ENCODE measurements around the gene KLK3. TPM values are rescaled to one million over a fixed set of nuclear protein-coding genes. Genes with fewer than 3 reads are reported as not detected.
"Not testable (repeated sequence)": the region's sequence is repeated elsewhere in the genome, so short reads cannot be mapped to it uniquely, and the experiment has no call there.

KLK3 gene
- total and polyA plus RNA-seq, 2 of the 4 experiments (the other 2 are of a cell fraction), result not detected

- Histone ChIP-seq H3K18ac (ENCODE audit: low read depth, low read length) (no peak overlapping the region), H2AK9ac (replicated peaks; ENCODE audit: low read depth, low read length, poor library complexity) (no peak overlapping the region), H2BK120ac (ENCODE audit: low read depth, low read length) (no peak overlapping the region), H3K9ac (ENCODE audit: low read depth, low read length) (no peak overlapping the region), H2AFZ (replicated peaks; ENCODE audit: low read length, poor library complexity) (no peak overlapping the region), H3K36me3 (ENCODE audit: control insufficient read depth, insufficient read depth, low read length) (no peaks in the 10 kb centered on the region), H3K79me1 (ENCODE audit: low read depth in 1 of 2, low read length in 2 of 2) (peaks cover 0 to under 1% of the 10 kb centered on the region in 2 experiments; a peak in 1 of 4 replicates), H3K23ac (ENCODE audit: low read depth, low read length) (no peak overlapping the region), H3K4ac (ENCODE audit: low read depth, low read length) (no peak overlapping the region), H2BK20ac (ENCODE audit: low read depth, low read length) (no peak overlapping the region), H2BK15ac (ENCODE audit: low read depth, low read length) (no peak overlapping the region), H4K5ac (ENCODE audit: low read depth, low read length) (no peak overlapping the region), H3K4me3 (ENCODE audit: insufficient read depth, low read depth, low read length) (no peak overlapping the region), H3K4me1 (ENCODE audit: control insufficient read depth, insufficient read depth, low read length) (no peaks in the 10 kb centered on the region), H3K4me2 (ENCODE audit: low read depth, low read length) (no peak overlapping the region), H3K9me3 (ENCODE audit: control insufficient read depth, insufficient read depth, low read length) (no peaks in the 10 kb centered on the region), H3K56ac (ENCODE audit: extremely low read depth, insufficient read depth, low read length) (no peak overlapping the region), H4K20me1 (ENCODE audit: insufficient read depth, low read length) (peaks cover 3% of the 10 kb centered on the region; the same call in 1 of the 2 replicates), H3K27me3 (ENCODE audit: control insufficient read depth, insufficient read depth, low read length) (peaks cover 4% of the 10 kb centered on the region; the same call in 1 of the 2 replicates), H3K9me1 (ENCODE audit: insufficient read depth, low read length) (no peaks in the 10 kb centered on the region; the same call in 1 of the 2 replicates), H4K91ac (ENCODE audit: insufficient read depth, low read depth, low read length) (no peak overlapping the region), H3K14ac (replicated peaks; ENCODE audit: low read depth, low read length) (no peak overlapping the region), H4K8ac (ENCODE audit: low read depth in 2 of 2, low read length in 2 of 2) (no peak overlapping the region), H2AK5ac (ENCODE audit: low read depth, low read length) (no peak overlapping the region), H3K27ac (ENCODE audit: insufficient read depth, low read length) (no peak overlapping the region), H2BK5ac (ENCODE audit: low read depth, low read length, poor library complexity, severe bottlenecking) (no peak overlapping the region)
- ChIA-PET POLR2A (ENCODE audit: unreplicated experiment) (no interaction called here), CTCF (no interaction called here)
- dilution Hi-C loops (cut with HindIII; ENCODE audit: low sequenced_read_pairs, unreplicated experiment) (no loop called here), intact Hi-C loops (cut with micrococcal nuclease) (loop anchor here (10.0 kb wide), 2 partner anchors 116 to 296 kb away; partner anchors contain the start of gene CTU1), in situ Hi-C loops (cut with MboI; ENCODE audit: low sequenced_read_pairs) (no loop called here)
- no CpG with 5 or more reads among the region's 1 CpG for WGBS, 2 experiments (ENCODE audit: extremely low coverage in 2 of 2, insufficient read length in 1 of 2)
- DNase-seq, result no peak
- ATAC-seq (ENCODE audit: low read depth), result no peak
- no peak for TF ChIP-seq RFX5 (IDR thresholded peaks at IDR 0.05; ENCODE audit: low read depth, low read length)
- no TSS peak for BruUV-seq (replicated peaks)
These were observed 45.9 kb upstream of the KLK3 start for GRCh38 chr19:50808856-50809255.

- H3K23ac ChIP-seq (ENCODE audit: low read depth, low read length); H2AK9ac ChIP-seq (replicated peaks; ENCODE audit: low read depth, low read length, poor library complexity); H2BK15ac ChIP-seq (ENCODE audit: low read depth, low read length); DNase-seq; CTCF ChIA-PET; H3K4ac ChIP-seq (ENCODE audit: low read depth, low read length); H2BK20ac ChIP-seq (ENCODE audit: low read depth, low read length); H2BK5ac ChIP-seq (ENCODE audit: low read depth, low read length, poor library complexity, severe bottlenecking); H3K79me1 ChIP-seq (ENCODE audit: low read depth in 1 of 2, low read length in 2 of 2); H2AFZ ChIP-seq (replicated peaks; ENCODE audit: low read length, poor library complexity); intact Hi-C loops (cut with micrococcal nuclease); H3K18ac ChIP-seq (ENCODE audit: low read depth, low read length); H3K9me3 ChIP-seq (ENCODE audit: control insufficient read depth, insufficient read depth, low read length); H3K4me3 ChIP-seq (ENCODE audit: insufficient read depth, low read depth, low read length); H3K9me1 ChIP-seq (ENCODE audit: insufficient read depth, low read length); dilution Hi-C loops (cut with HindIII; ENCODE audit: low sequenced_read_pairs, unreplicated experiment); ATAC-seq (ENCODE audit: low read depth); H3K27ac ChIP-seq (ENCODE audit: insufficient read depth, low read length); H3K14ac ChIP-seq (replicated peaks; ENCODE audit: low read depth, low read length); H3K27me3 ChIP-seq (ENCODE audit: control insufficient read depth, insufficient read depth, low read length); H3K4me1 ChIP-seq (ENCODE audit: control insufficient read depth, insufficient read depth, low read length); BruUV-seq (replicated peaks); H2AK5ac ChIP-seq (ENCODE audit: low read depth, low read length); H3K9ac ChIP-seq (ENCODE audit: low read depth, low read length); H3K4me2 ChIP-seq (ENCODE audit: low read depth, low read length); H3K36me3 ChIP-seq (ENCODE audit: control insufficient read depth, insufficient read depth, low read length); H4K91ac ChIP-seq (ENCODE audit: insufficient read depth, low read depth, low read length); POLR2A ChIA-PET (ENCODE audit: unreplicated experiment); H2BK120ac ChIP-seq (ENCODE audit: low read depth, low read length); H4K8ac ChIP-seq (ENCODE audit: low read depth in 2 of 2, low read length in 2 of 2); H4K20me1 ChIP-seq (ENCODE audit: insufficient read depth, low read length); H4K5ac ChIP-seq (ENCODE audit: low read depth, low read length); H3K56ac ChIP-seq (ENCODE audit: extremely low read depth, insufficient read depth, low read length); in situ Hi-C loops (cut with MboI; ENCODE audit: low sequenced_read_pairs): not testable (repeated sequence)
- 20% methylated on average over 1 of the region's 3 CpGs; no CpG with 5 or more reads in 1 of the 2 experiments for WGBS, 2 experiments (ENCODE audit: extremely low coverage in 2 of 2, insufficient read length in 1 of 2)
These were observed 43.0 kb upstream of the KLK3 start for GRCh38 chr19:50811622-50812238.
